Testis (tissue), 3 donors: ENCODE results near the gene C1orf198. TPM values are rescaled to one million over a fixed set of nuclear protein-coding genes. Genes with fewer than 3 reads are reported as not detected.

Experiments used
- DNase-seq: peaks from one replicate; pipeline ENCODE4 v3.0.0-alpha.2; 2019
- H3K27ac ChIP-seq, 2 donors: fragments of 200-600 bp; sonication (generic); one replicate each; pipeline ENCODE4 v1.5.1; 2019
- H3K27me3 ChIP-seq: fragments of 200-600 bp; sonication (generic); one replicate; pipeline ENCODE4 v1.5.1; 2019
- H3K36me3 ChIP-seq: fragments of 200-600 bp; sonication (generic); one replicate; pipeline ENCODE4 v1.5.1; 2017; ENCODE audit warnings: low read depth; ENCODE audit errors: missing control alignments
- H3K4me1 ChIP-seq: fragments of 200-600 bp; sonication (generic); one replicate; pipeline ENCODE4 v1.5.1; 2019
- H3K4me3 ChIP-seq, 2 donors: fragments of 200-600 bp; sonication (generic); one replicate each; pipeline ENCODE4 v1.5.1; 2017 to 2019
- H3K9me3 ChIP-seq: fragments of 200-600 bp; sonication (generic); one replicate; pipeline ENCODE4 v1.5.1; 2017
- POLR2A ChIP-seq: fragments of 450-650 bp; IDR thresholded peaks from one replicate; pipeline ENCODE4 v1.6.1; 2017; ENCODE audit warnings: antibody characterized with exemption, mild to moderate bottlenecking, moderate library complexity
- WGBS, 2 donors: methylation state at CpG; one replicate each; pipeline ENCODE4 v1.1.5; 2018; 5-methylcytosine and 5-hydroxymethylcytosine counted together
- intact Hi-C: fragments of 100-400 bp; cut with DNase I; formaldehyde crosslinking; loops from one replicate; pipeline ENCODE4 v1.15.1; 2023; ENCODE audit warnings: low total_unique reads
- polyA plus RNA-seq: library from polyadenylated mRNA; stranded (reverse); fragments of 350-450 nt; fragmentation: Illumina TruSeq; extraction: RNeasy Lipid Tissue Mini Kit (QIAGEN cat#74804); gene quantifications from one replicate; pipeline ENCODE4 v1.2.3, GENCODE V29; 2014; ENCODE audit warnings: low read depth, low replicate concordance; ENCODE audit not compliant: insufficient read depth
- total RNA-seq, 2 donors: library from RNA; depleted of rRNA; stranded (reverse); fragments of >200 nt; gene quantifications; one replicate each; pipeline ENCODE4 v1.2.3, GENCODE V29; 2016
- TF ChIP-seq, protein P1 (sequence below), 3 experiments: fragments of 450-650 bp in 2 of 3; fragments of 200-600 bp in 1 of 3; sonication (generic) in 1 of 3; IDR thresholded peaks; one replicate each; pipeline ENCODE4 v1.5.1; 2016 to 2019; ENCODE audit warnings: antibody characterized with exemption in 3 of 3, mild to moderate bottlenecking in 2 of 3, moderate library complexity in 1 of 3

The C1orf198 gene
- total and polyA plus RNA-seq, 3 donors from 2014 or later: 14.6 to 26.6 (median 20.2) TPM

- Histone ChIP-seq H3K4me3 (no peak overlapping the region), H3K36me3 (no peaks in the 10 kb centered on the region), H3K27me3 (no peaks in the 10 kb centered on the region), H3K9me3 (no peaks in the 10 kb centered on the region), H3K27ac (no peak overlapping the region), H3K4me1 (peaks cover 17% of the 10 kb centered on the region)
- WGBS, 2 donors: 37 to 47% methylated on average over 5 of the region's 5 CpGs
- DNase-seq: no peak
- no peak for TF ChIP-seq POLR2A
- TF ChIP-seq, protein P1, sequence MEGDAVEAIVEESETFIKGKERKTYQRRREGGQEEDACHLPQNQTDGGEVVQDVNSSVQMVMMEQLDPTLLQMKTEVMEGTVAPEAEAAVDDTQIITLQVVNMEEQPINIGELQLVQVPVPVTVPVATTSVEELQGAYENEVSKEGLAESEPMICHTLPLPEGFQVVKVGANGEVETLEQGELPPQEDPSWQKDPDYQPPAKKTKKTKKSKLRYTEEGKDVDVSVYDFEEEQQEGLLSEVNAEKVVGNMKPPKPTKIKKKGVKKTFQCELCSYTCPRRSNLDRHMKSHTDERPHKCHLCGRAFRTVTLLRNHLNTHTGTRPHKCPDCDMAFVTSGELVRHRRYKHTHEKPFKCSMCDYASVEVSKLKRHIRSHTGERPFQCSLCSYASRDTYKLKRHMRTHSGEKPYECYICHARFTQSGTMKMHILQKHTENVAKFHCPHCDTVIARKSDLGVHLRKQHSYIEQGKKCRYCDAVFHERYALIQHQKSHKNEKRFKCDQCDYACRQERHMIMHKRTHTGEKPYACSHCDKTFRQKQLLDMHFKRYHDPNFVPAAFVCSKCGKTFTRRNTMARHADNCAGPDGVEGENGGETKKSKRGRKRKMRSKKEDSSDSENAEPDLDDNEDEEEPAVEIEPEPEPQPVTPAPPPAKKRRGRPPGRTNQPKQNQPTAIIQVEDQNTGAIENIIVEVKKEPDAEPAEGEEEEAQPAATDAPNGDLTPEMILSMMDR (IDR thresholded peaks at IDR 0.05): no peak
- intact Hi-C loops: no loop called here
These were observed 40.5 kb downstream of the C1orf198 start for GRCh38 chr1:230827801-230828200.

DNA sequence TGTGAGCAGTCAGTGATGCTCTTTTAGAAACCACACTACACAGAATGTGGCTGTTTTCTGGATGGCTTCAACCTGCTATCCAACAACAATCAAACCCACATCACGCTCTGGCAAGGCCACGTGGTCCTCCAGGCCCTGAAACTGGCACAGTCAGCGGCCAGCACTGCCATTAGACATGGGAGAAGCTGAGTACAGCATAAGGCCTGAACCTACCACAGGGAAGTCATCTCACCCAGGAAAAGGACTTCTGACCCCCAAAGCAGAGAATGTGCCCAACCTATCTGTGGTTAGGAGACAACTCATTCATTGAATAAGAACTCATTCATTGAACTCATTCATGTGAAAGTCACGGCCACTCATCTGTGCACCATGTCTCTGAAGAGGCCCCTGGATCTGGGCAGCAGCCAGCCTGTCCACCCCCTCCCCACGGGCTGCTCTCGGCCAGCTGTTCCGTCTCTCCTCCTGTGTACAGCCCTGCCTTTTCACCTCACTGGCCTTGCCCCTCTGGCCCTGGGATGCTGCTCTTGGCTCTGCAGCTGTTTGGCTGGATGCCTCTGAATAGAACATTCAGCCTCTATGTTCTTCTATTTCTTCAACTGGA is 41.1 kb downstream of the C1orf198 start:
- intact Hi-C loops: no loop called here
- Histone ChIP-seq H3K4me1 (peaks cover 16% of the 10 kb centered on the region), H3K36me3 (no peaks in the 10 kb centered on the region), H3K4me3 (no peak overlapping the region), H3K27me3 (no peaks in the 10 kb centered on the region), H3K9me3 (no peaks in the 10 kb centered on the region), H3K27ac (no peak overlapping the region)
- WGBS, 2 donors: 49 to 64% methylated on average over 7 of the region's 7 CpGs
- peak; percentile 73 for DNase-seq
- no peak for TF ChIP-seq POLR2A
- TF ChIP-seq, protein P1 (IDR thresholded peaks at IDR 0.05): no peak

DNA sequence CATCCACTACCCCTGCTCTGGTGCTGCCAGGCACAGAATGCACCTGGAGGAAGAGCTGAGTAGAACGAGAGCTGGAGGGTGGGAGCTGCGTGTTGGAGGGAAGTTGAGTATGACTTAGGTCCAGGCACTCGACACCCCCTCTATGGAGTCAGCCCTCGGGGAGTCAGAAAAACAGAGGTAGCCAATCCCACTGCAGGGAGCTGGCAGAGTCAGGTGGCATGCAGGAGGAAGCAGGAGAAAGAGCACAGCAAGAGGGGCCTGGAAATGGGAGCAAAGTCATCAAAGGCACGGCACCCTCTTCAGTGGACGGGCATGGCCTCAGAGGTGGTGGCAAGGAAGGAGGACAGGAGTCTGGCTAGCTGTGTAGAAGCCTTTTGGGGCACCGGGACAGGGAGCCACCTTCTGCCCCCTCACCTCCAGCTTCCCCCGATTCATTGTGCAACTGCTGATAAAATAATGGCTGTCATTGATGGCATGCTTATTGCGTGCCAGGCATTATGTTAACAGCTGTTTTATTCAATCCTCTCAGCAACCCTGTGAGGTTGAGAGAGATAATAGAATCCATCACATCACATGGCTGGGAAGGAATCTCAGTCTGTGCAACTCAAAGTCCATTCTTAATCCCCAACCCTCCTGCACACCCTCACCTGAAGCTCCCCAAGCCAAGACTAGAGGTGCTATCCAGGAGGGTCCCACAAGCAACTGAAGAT is 42.0 kb downstream of the C1orf198 start:
- TF ChIP-seq POLR2A: no peak
- TF ChIP-seq, protein P1 (IDR thresholded peaks at IDR 0.05): no peak
- Histone ChIP-seq H3K27me3 (no peaks in the 10 kb centered on the region), H3K27ac (no peak overlapping the region), H3K36me3 (no peaks in the 10 kb centered on the region), H3K4me3 (no peak overlapping the region), H3K4me1 (peaks cover 12% of the 10 kb centered on the region), H3K9me3 (no peaks in the 10 kb centered on the region)
- intact Hi-C loops: no loop called here
- no peak for DNase-seq
- 87 to 90% methylated on average over 9 of the region's 9 CpGs for WGBS, 2 donors

GRCh38 chr1:230825761-230826160 is 42.6 kb downstream of the C1orf198 start:
- DNase-seq: no peak
- intact Hi-C loops: no loop called here
- Histone ChIP-seq H3K27ac (no peak overlapping the region), H3K4me1 (peaks cover 12% of the 10 kb centered on the region), H3K36me3 (no peaks in the 10 kb centered on the region), H3K27me3 (no peaks in the 10 kb centered on the region), H3K9me3 (no peaks in the 10 kb centered on the region), H3K4me3 (no peak overlapping the region)
- no peak for TF ChIP-seq POLR2A
- 66 to 83% methylated on average over 3 of the region's 3 CpGs for WGBS, 2 donors

- TF ChIP-seq, protein P1 (IDR thresholded peaks at IDR 0.05): no peak
- 69 to 70% methylated on average over 11 of the region's 11 CpGs for WGBS, 2 donors
- no peak for DNase-seq
- intact Hi-C loops: no loop called here
- no peaks in the 10 kb centered on the region for H3K27me3 ChIP-seq
- no peak overlapping the region for H3K4me3 ChIP-seq
- H3K36me3 ChIP-seq: no peaks in the 10 kb centered on the region
- peak overlapping the region in 1 of 2 donors; percentile 13 for H3K27ac ChIP-seq
- no peaks in the 10 kb centered on the region for H3K9me3 ChIP-seq
- peaks cover 12% of the 10 kb centered on the region for H3K4me1 ChIP-seq
These were observed 43.2 kb downstream of the C1orf198 start for GRCh38 chr1:230824919-230825721.
